Gastroesophageal sphincter (tissue), 3 donors: ENCODE results near the gene RETREG1.

ENCODE experiments used
- CTCF ChIP-seq, 4 experiments: fragments of 200-600 bp in 2 of 4; fragments of 450-650 bp in 2 of 4; sonication (generic) in 1 of 4; IDR thresholded peaks; one replicate each; pipeline ENCODE4 v1.5.1; 2017 to 2019; ENCODE audit warnings: antibody characterized with exemption in 4 of 4, mild to moderate bottlenecking in 2 of 4, moderate library complexity in 2 of 4
- EP300 ChIP-seq: sonication (generic); formaldehyde crosslinking; IDR thresholded peaks from one replicate; pipeline ENCODE4 v1.6.1; 2017; ENCODE audit warnings: antibody characterized with exemption, mild to moderate bottlenecking
- POLR2A ChIP-seq, 2 donors: fragments of 450-650 bp; IDR thresholded peaks; one replicate each; pipeline ENCODE4 v1.6.1; 2017; ENCODE audit warnings: antibody characterized with exemption in 2 of 2, mild to moderate bottlenecking in 2 of 2, moderate library complexity in 1 of 2
- POLR2AphosphoS5 ChIP-seq: sonication (generic); formaldehyde crosslinking; IDR thresholded peaks from one replicate; pipeline ENCODE4 v1.6.1; 2017; ENCODE audit warnings: antibody characterized with exemption

- no peak for TF ChIP-seq POLR2A (IDR thresholded peaks at IDR 0.05)
- TF ChIP-seq CTCF (IDR thresholded peaks at IDR 0.05), result no peak
- TF ChIP-seq EP300, result no peak
- no peak for TF ChIP-seq POLR2AphosphoS5
These were observed 67.1 kb downstream of the RETREG1 start for GRCh38 chr5:16549491-16550206.
